Measurements from ENCODE around the gene RHBDL1. TPM values are rescaled to one million over a fixed set of nuclear protein-coding genes. Genes with fewer than 3 reads are reported as not detected.

The RHBDL1 gene
- total and polyA plus RNA-seq, 9 of the 15 experiments (the other 6 are each of a cell fraction or from before 2014, with no cell fraction given), result 0.03 to 5.6 (median 1.3) TPM; not detected in 1

GRCh38 chr16:667780-668518 lies 7.5 kb upstream of the RHBDL1 start, which contains the start of gene RHOT2 (continued):
- TF ChIP-seq E2F6 (IDR thresholded peaks at IDR 0.05; ENCODE audit: borderline replicate concordance in 1 of 2, extremely low read depth in 1 of 2, insufficient read depth in 1 of 2, insufficient read length in 1 of 2, low read depth in 1 of 2, low read length in 1 of 2, poor library complexity in 1 of 2, severe bottlenecking in 1 of 2) (peak; percentile 63 to 87), CREB1 (IDR thresholded peaks at IDR 0.05) (peak; percentile 62), CREB1 (CRISPR knock-in tag; IDR thresholded peaks at IDR 0.05) (peak; percentile 69; the same call in 1 of the 2 replicates), ELF4 (CRISPR knock-in tag; IDR thresholded peaks at IDR 0.05) (no peak), DLX4 (CRISPR knock-in tag; IDR thresholded peaks at IDR 0.05) (no peak), FOXP4 (CRISPR knock-in tag; IDR thresholded peaks at IDR 0.05; ENCODE audit: borderline replicate concordance) (0 out of 2 replicates have a peak, but pooled peaks have one; percentile 50), ZHX1 (conservative IDR thresholded peaks at IDR 0.05; ENCODE audit: low read length) (peak; percentile 88), ELF2 (CRISPR knock-in tag; IDR thresholded peaks at IDR 0.05) (peak; percentile 85), LCOR (CRISPR knock-in tag; IDR thresholded peaks at IDR 0.05) (peak; percentile 21; the same call in 1 of the 2 replicates), THAP7 (CRISPR knock-in tag; IDR thresholded peaks at IDR 0.05) (no peak), ZBTB43 (CRISPR knock-in tag; IDR thresholded peaks at IDR 0.05) (no peak), ZNF280A (IDR thresholded peaks at IDR 0.05; ENCODE audit: low read depth, partially characterized antibody) (no peak), CTBP1 (IDR thresholded peaks at IDR 0.05; ENCODE audit: borderline replicate concordance) (peak; percentile 92), KLF10 (CRISPR knock-in tag; IDR thresholded peaks at IDR 0.05) (no peak)

All from K562 (cell line).